Esophagus muscularis mucosa (tissue), 4 donors: Measurements from ENCODE around the gene SLC25A13. TPM values are rescaled to one million over a fixed set of nuclear protein-coding genes. Genes with fewer than 3 reads are reported as not detected.
A peak's percentile ranks its signal among the peaks of the same experiment; 100 is the strongest.

Source experiments
- DNase-seq: peaks from one replicate; pipeline ENCODE4 v3.0.0-alpha.2; 2017; ENCODE audit errors: extremely low spot score
- H3K27ac ChIP-seq, 4 donors: fragments of 200-600 bp; sonication (generic); replicated peaks in 1 of 4; 1 replicate in 3 of 4; 2 replicates in 1 of 4; pipeline ENCODE4 v1.5.1; 2016 to 2019; ENCODE audit warnings: mild to moderate bottlenecking in 1 of 4
- H3K27me3 ChIP-seq, 4 donors: fragments of 200-600 bp; sonication (generic); one replicate each; pipeline versions ENCODE4 v1.5.1 to v1.6.0; 2016 to 2019
- H3K36me3 ChIP-seq, 4 donors: fragments of 200-600 bp; sonication (generic); one replicate each; pipeline ENCODE4 v1.5.1; 2016 to 2019
- H3K4me1 ChIP-seq, 4 donors: fragments of 200-600 bp; sonication (generic); one replicate each; pipeline ENCODE4 v1.5.1; 2016 to 2019
- H3K4me3 ChIP-seq, 4 donors: fragments of 200-600 bp; sonication (generic); 1 replicate in 2 of 4; 2 replicates in 2 of 4; pipeline ENCODE4 v1.5.1; 2016 to 2019; ENCODE audit warnings: mild to moderate bottlenecking in 4 of 4, moderate library complexity in 1 of 4
- H3K9me3 ChIP-seq, 4 donors: fragments of 200-600 bp; sonication (generic); 1 replicate in 3 of 4; 2 replicates in 1 of 4; pipeline ENCODE4 v1.5.1; 2016 to 2019
- EP300 ChIP-seq: sonication (generic); formaldehyde crosslinking; IDR thresholded peaks from one replicate; pipeline ENCODE4 v1.6.1; 2017; ENCODE audit warnings: antibody characterized with exemption
- POLR2A ChIP-seq: fragments of 450-650 bp; IDR thresholded peaks from one replicate; pipeline ENCODE4 v1.6.1; 2017; ENCODE audit warnings: antibody characterized with exemption, moderate library complexity, mild to moderate bottlenecking, low read depth
- POLR2AphosphoS5 ChIP-seq, 2 donors: sonication (generic); formaldehyde crosslinking; IDR thresholded peaks; one replicate each; pipeline ENCODE4 v1.6.1; 2017; ENCODE audit warnings: antibody characterized with exemption in 2 of 2
- WGBS: methylation state at CpG from one replicate; pipeline ENCODE4 v1.1.5; 2018; 5-methylcytosine and 5-hydroxymethylcytosine counted together
- intact Hi-C: fragments of 100-400 bp; cut with DNase I; formaldehyde crosslinking; loops from one replicate; pipeline ENCODE4 v1.15.1; 2023
- total RNA-seq, 4 donors: library from RNA; depleted of rRNA; stranded (reverse); fragments of >200 nt; gene quantifications; one replicate each; pipeline versions ENCODE4 v1.1.0 to v1.2.1, GENCODE V29; 2016
- TF ChIP-seq, protein P1 (sequence below), 3 experiments: fragments of 200-600 bp in 2 of 3; fragments of 450-650 bp in 1 of 3; sonication (generic) in 2 of 3; IDR thresholded peaks; one replicate each; pipeline ENCODE4 v1.5.1; 2017 to 2019; ENCODE audit warnings: antibody characterized with exemption in 3 of 3, mild to moderate bottlenecking in 2 of 3, moderate library complexity in 1 of 3

SLC25A13 gene
- total RNA-seq, 4 donors from 2014 or later = 8.6 to 17.4 (median 14.4) TPM

DNA sequence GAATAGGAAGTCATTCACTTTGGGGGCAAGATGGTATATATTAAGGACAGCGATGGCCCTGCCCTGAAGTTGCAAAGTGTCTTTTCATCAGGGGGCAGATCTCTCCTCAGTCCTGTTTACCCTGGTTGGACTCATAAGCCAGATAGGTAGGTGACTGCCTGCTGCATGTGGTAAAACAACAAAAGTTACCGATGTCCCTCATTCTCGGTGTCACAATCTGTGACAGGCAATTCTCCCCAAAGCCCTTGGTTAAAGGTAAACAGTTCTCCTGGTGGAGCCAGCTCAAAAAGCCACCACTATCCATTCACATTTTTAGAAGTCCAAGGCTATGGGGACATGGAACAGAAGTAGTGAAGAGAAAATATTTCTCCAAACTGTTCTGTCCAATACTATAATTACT is 9.9 kb upstream of the SLC25A13 start:
- Histone ChIP-seq H3K9me3 (peaks cover 0 to 4% (median 0%) of the 10 kb centered on the region in 4 donors), H3K27me3 (no peaks in the 10 kb centered on the region), H3K4me1 (peaks cover 0 to 3% (median 0%) of the 10 kb centered on the region in 4 donors), H3K27ac (no peak overlapping the region), H3K36me3 (no peaks in the 10 kb centered on the region), H3K4me3 (no peak overlapping the region)
- peak; percentile 50 for DNase-seq
- intact Hi-C loops = no loop called here
- 94% methylated on average over 3 of the region's 3 CpGs for WGBS
- no peak for TF ChIP-seq POLR2AphosphoS5 (IDR thresholded peaks at IDR 0.05)
- TF ChIP-seq POLR2A = no peak
- TF ChIP-seq EP300 = no peak
- TF ChIP-seq, protein P1, sequence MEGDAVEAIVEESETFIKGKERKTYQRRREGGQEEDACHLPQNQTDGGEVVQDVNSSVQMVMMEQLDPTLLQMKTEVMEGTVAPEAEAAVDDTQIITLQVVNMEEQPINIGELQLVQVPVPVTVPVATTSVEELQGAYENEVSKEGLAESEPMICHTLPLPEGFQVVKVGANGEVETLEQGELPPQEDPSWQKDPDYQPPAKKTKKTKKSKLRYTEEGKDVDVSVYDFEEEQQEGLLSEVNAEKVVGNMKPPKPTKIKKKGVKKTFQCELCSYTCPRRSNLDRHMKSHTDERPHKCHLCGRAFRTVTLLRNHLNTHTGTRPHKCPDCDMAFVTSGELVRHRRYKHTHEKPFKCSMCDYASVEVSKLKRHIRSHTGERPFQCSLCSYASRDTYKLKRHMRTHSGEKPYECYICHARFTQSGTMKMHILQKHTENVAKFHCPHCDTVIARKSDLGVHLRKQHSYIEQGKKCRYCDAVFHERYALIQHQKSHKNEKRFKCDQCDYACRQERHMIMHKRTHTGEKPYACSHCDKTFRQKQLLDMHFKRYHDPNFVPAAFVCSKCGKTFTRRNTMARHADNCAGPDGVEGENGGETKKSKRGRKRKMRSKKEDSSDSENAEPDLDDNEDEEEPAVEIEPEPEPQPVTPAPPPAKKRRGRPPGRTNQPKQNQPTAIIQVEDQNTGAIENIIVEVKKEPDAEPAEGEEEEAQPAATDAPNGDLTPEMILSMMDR (IDR thresholded peaks at IDR 0.05) = no peak

DNA sequence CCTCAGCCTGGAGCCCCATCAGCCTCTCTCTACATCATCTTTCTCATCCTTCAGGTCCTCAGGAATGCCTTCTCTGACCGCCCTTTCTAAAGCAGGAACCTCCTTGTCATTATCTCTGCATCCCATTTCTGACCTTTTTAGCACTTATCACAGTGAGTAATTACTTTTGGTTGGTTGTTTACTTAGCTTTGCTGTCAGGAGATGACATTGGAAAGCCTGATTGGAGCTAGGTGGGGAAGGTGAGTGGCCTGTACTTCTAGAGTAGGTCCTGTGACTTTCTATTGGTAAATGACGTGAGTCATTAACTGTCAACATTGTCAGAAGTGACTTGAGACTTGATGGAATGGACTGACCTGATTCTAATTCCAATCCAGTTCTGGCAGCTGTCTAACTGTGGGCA is 9.3 kb upstream of the SLC25A13 start:
- Histone ChIP-seq H3K4me1 (peaks cover 0 to 3% (median 0%) of the 10 kb centered on the region in 4 donors), H3K27me3 (no peaks in the 10 kb centered on the region), H3K4me3 (no peak overlapping the region), H3K27ac (no peak overlapping the region), H3K36me3 (no peaks in the 10 kb centered on the region), H3K9me3 (peaks cover 0 to 4% (median 0%) of the 10 kb centered on the region in 4 donors)
- 78% methylated on average over 2 of the region's 2 CpGs for WGBS
- TF ChIP-seq POLR2A (no peak), POLR2AphosphoS5 (IDR thresholded peaks at IDR 0.05) (no peak), EP300 (no peak)
- TF ChIP-seq, protein P1 (IDR thresholded peaks at IDR 0.05) = no peak
- intact Hi-C loops = no loop called here
- no peak for DNase-seq

DNA sequence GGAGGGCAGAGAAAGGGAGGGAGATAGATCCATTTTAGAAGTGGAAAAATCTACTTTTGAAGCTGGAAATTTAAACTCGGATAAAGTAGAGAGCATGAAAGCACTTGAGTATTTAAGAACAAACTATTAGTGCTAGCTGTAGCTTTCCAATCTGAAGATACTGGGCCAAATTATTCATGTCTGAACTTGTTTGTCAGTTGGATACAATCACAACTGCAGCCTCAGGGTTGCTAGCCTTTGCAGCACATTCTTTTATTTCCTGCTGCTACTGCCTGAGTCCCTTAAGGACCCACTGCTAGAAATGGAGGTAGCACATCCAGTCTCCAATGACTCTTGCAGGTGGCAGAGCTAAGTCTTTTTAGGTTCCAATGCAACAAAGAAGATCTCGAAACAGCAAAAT is 8.3 kb upstream of the SLC25A13 start:
- no peak for TF ChIP-seq POLR2A
- TF ChIP-seq, protein P1 (IDR thresholded peaks at IDR 0.05) = no peak
- TF ChIP-seq EP300 = no peak
- no peak for TF ChIP-seq POLR2AphosphoS5 (IDR thresholded peaks at IDR 0.05)
- Histone ChIP-seq H3K4me1 (peaks cover 0 to 3% (median 0%) of the 10 kb centered on the region in 4 donors), H3K36me3 (no peaks in the 10 kb centered on the region), H3K27me3 (no peaks in the 10 kb centered on the region), H3K9me3 (peaks cover 0 to 4% (median 0%) of the 10 kb centered on the region in 4 donors), H3K4me3 (no peak overlapping the region), H3K27ac (no peak overlapping the region)
- 68% methylated on average over 2 of the region's 2 CpGs for WGBS
- intact Hi-C loops = no loop called here
- DNase-seq = peak; percentile 14

DNA sequence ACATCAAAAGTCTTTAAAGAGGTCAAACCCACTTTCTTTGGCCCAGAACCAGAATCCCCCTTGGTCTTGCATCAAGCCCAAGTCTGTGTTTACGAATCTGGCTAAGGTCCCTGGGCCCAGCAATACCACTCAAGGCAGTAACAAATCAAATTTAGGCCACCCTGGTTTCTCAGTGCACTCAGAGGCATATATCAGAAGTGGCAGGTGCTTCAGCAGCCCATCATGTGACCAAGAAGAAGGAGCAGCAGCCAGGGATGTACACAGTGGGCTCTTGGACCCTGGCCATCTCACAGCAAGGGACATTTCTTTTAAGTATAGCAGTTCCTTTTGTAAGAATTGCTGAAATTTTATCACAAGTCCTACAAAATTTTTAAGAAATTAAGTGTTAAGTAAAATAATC is 7.3 kb upstream of the SLC25A13 start:
- WGBS = no CpG with 5 or more reads among the region's 1 CpG
- no peaks in the 10 kb centered on the region for H3K27me3 ChIP-seq
- H3K36me3 ChIP-seq = no peaks in the 10 kb centered on the region
- no peak overlapping the region for H3K27ac ChIP-seq
- intact Hi-C loops = no loop called here
- H3K4me1 ChIP-seq = peaks cover 0 to 3% (median 0%) of the 10 kb centered on the region in 4 donors
- TF ChIP-seq EP300 (no peak), POLR2A (no peak)
- TF ChIP-seq, protein P1 (IDR thresholded peaks at IDR 0.05) = no peak
- peaks cover 0 to 4% (median 0%) of the 10 kb centered on the region in 4 donors for H3K9me3 ChIP-seq
- DNase-seq = peak; percentile 77
- H3K4me3 ChIP-seq = no peak overlapping the region

DNA sequence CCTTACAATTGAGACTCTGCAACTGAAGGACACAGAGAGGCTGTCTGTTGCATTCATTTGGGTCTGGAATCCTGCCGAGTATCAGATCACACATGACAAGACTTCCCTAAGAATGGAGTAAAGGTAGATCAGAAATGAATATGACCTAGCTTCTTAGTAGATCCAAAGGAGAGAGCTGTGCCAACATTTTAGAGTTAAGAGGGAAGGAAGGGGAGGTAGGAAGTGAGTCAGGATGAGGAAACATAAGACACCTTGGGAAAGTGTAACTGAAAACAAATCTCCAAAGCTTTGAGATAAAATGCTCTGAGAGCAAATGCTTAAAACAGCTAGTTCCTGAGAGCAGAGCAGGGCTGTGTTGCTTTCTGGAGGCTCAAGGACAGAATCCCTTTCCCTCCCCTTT is 6.1 kb upstream of the SLC25A13 start:
- TF ChIP-seq, protein P1 (IDR thresholded peaks at IDR 0.05) = no peak
- TF ChIP-seq EP300 (no peak), POLR2AphosphoS5 (IDR thresholded peaks at IDR 0.05) (no peak), POLR2A (no peak)
- H3K9me3 ChIP-seq = no peaks in the 10 kb centered on the region
- peak; percentile 75 for DNase-seq
- no peak overlapping the region for H3K27ac ChIP-seq
- H3K36me3 ChIP-seq = no peaks in the 10 kb centered on the region
- WGBS = 73% methylated on average over 1 of the region's 1 CpG
- H3K4me3 ChIP-seq = no peak overlapping the region
- intact Hi-C loops = no loop called here
- no peaks in the 10 kb centered on the region for H3K27me3 ChIP-seq
- peaks cover 0 to 3% (median 0%) of the 10 kb centered on the region in 4 donors for H3K4me1 ChIP-seq
